ENCODE measurements around the gene ADD3.

ADD3 gene

GRCh38 chr10:110174816-110175215 is 167.0 kb downstream of the ADD3 start:
- DNase-seq (ENCODE audit: low read depth in 2 of 2), result no peak

GRCh38 chr10:110175406-110175805 is 167.6 kb downstream of the ADD3 start:
- DNase-seq (ENCODE audit: low read depth in 2 of 2), result no peak

GRCh38 chr10:110176141-110177030 is 168.6 kb downstream of the ADD3 start:
- DNase-seq (ENCODE audit: low read depth in 2 of 2), result no peak

GRCh38 chr10:110179220-110179619 is 171.4 kb downstream of the ADD3 start:
- no peak for DNase-seq (ENCODE audit: low read depth in 2 of 2)

- DNase-seq (ENCODE audit: low read depth in 2 of 2), result no peak
These were observed 173.7 kb downstream of the ADD3 start for GRCh38 chr10:110181451-110181850.

GRCh38 chr10:110181911-110182310 is 174.1 kb downstream of the ADD3 start:
- no peak for DNase-seq (ENCODE audit: low read depth in 2 of 2)

GRCh38 chr10:110184398-110184797 is 176.6 kb downstream of the ADD3 start:
- DNase-seq (ENCODE audit: low read depth in 2 of 2), result no peak

All from stimulated activated CD8-positive, alpha-beta memory T cell treated with anti-CD3 and anti-CD28 coated beads, Interleukin-7, amount 100 ng/mL, for 4 hours (primary cell).